ENCODE data around the gene DDX52. TPM values are rescaled to one million over a fixed set of nuclear protein-coding genes. Genes with fewer than 3 reads are reported as not detected.

DDX52 gene
- total RNA-seq, 1 donor from 2014 or later: 49.4 TPM

GRCh38 chr17:37650419-37651003 is 7.3 kb upstream of the DDX52 start:
- Mint-ChIP-seq H3K4me1 (ENCODE audit: unreplicated experiment) (peaks cover 4% of the 10 kb centered on the region), H3K27ac (no peak overlapping the region), H3K4me3 (no peak overlapping the region), H3K27me3 (peaks cover 60% of the 10 kb centered on the region), H3K36me3 (no peaks in the 10 kb centered on the region), H3K9me3 (no peaks in the 10 kb centered on the region)
- no peak for DNase-seq (ENCODE audit: extremely low spot score, unreplicated experiment)
- TF ChIP-seq CTCF (conservative IDR thresholded peaks at IDR 0.05): peak; percentile 76

GRCh38 chr17:37648555-37648954 is 5.3 kb upstream of the DDX52 start:
- Mint-ChIP-seq H3K27ac (no peak overlapping the region), H3K36me3 (no peaks in the 10 kb centered on the region), H3K4me3 (no peak overlapping the region), H3K27me3 (peaks cover 73% of the 10 kb centered on the region), H3K4me1 (ENCODE audit: unreplicated experiment) (peaks cover 4% of the 10 kb centered on the region), H3K9me3 (no peaks in the 10 kb centered on the region)
- DNase-seq (ENCODE audit: extremely low spot score, unreplicated experiment): no peak
- TF ChIP-seq CTCF (conservative IDR thresholded peaks at IDR 0.05): no peak

- no peak for TF ChIP-seq CTCF (conservative IDR thresholded peaks at IDR 0.05)
- Mint-ChIP-seq H3K27me3 (peaks cover 70% of the 10 kb centered on the region), H3K27ac (no peak overlapping the region), H3K4me1 (ENCODE audit: unreplicated experiment) (peaks cover 4% of the 10 kb centered on the region), H3K36me3 (no peaks in the 10 kb centered on the region), H3K9me3 (no peaks in the 10 kb centered on the region), H3K4me3 (no peak overlapping the region)
- no peak for DNase-seq (ENCODE audit: extremely low spot score, unreplicated experiment)
Measured at GRCh38 chr17:37647856-37648255, 4.6 kb upstream of the DDX52 start.

DNA sequence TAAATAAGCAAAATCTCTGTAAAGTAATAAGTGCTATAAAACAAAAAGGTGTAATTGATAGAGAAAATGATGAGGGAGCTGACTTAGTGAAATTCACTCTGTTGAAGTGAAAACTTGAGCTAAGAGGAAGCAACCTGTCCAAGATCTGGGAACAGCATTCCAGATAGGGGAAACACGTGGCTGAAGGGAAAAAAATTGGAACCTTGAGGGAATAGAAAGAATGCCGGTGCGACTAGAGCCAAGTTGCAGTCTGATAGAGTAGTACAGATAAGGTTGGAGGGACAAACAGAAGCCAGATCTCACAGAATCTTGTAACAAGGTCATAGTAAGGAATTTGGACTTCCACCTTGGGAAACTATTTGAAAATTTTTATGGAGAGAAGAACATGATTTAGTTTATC is 623 bp upstream of the DDX52 start:
- peaks cover 12% of the 10 kb centered on the region for H3K36me3 Mint-ChIP-seq
- H3K4me1 Mint-ChIP-seq (ENCODE audit: unreplicated experiment): peaks cover 14% of the 10 kb centered on the region
- H3K9me3 Mint-ChIP-seq: no peaks in the 10 kb centered on the region
- H3K27ac Mint-ChIP-seq: peak overlapping the region; percentile 92
- TF ChIP-seq CTCF (conservative IDR thresholded peaks at IDR 0.05): no peak
- peaks cover 45% of the 10 kb centered on the region for H3K27me3 Mint-ChIP-seq
- DNase-seq (ENCODE audit: extremely low spot score, unreplicated experiment): no peak
- peak overlapping the region; percentile 95 for H3K4me3 Mint-ChIP-seq

DNA sequence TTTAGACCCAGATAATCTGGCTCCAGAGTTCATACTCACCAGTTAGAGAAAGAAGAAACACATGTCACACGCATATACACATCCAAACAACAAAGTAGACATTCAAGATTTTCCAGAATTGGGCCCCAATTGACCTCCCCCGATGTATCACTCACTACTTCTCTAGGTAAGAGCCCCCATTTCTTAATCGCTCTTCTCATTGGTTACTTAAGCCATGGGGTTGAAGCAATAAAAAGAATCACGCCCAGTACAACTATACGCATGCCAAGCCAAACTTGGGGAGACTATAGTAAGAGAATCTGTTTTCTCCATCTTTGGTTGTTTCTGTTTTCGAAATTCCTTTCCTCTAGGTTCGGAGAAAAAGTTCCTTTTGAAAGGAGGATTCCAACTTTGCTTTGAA is 565 bp downstream of the DDX52 start:
- H3K27me3 Mint-ChIP-seq: peaks cover 33% of the 10 kb centered on the region
- no peak for DNase-seq (ENCODE audit: extremely low spot score, unreplicated experiment)
- H3K36me3 Mint-ChIP-seq: peaks cover 20% of the 10 kb centered on the region
- H3K4me1 Mint-ChIP-seq (ENCODE audit: unreplicated experiment): peaks cover 18% of the 10 kb centered on the region
- TF ChIP-seq CTCF (conservative IDR thresholded peaks at IDR 0.05): no peak
- H3K4me3 Mint-ChIP-seq: peak overlapping the region; percentile 95
- peak overlapping the region; percentile 92 for H3K27ac Mint-ChIP-seq
- no peaks in the 10 kb centered on the region for H3K9me3 Mint-ChIP-seq

DNA sequence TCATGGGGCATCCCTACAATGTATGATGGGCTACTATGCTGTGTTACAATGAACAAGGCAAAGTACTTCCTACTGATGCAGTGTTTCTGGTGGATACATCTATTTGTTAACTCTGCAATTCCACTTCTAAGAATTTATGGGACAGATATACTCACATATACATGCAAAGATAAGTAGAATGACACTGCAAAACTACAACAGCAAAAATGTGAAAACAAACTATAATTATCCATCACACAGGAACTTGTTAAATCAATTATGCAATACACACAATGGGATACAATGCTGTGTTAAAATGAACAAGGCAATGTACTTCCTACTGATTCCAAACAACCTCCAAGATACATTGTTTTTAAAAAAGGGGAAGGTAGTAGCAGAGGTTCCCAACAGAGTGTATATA is 3.2 kb downstream of the DDX52 start:
- Mint-ChIP-seq H3K27ac (peak overlapping the region; percentile 41), H3K4me3 (peak overlapping the region; percentile 13), H3K9me3 (no peaks in the 10 kb centered on the region), H3K36me3 (peaks cover 34% of the 10 kb centered on the region), H3K27me3 (peaks cover 13% of the 10 kb centered on the region), H3K4me1 (ENCODE audit: unreplicated experiment) (peaks cover 18% of the 10 kb centered on the region)
- DNase-seq (ENCODE audit: extremely low spot score, unreplicated experiment): no peak
- TF ChIP-seq CTCF (conservative IDR thresholded peaks at IDR 0.05): no peak

All from type B pancreatic cell (in vitro differentiated cells).